ENCODE data around the gene ESF1. TPM values are rescaled to one million over a fixed set of nuclear protein-coding genes. Genes with fewer than 3 reads are reported as not detected.

Gene ESF1
- total RNA-seq, 2 experiments from 2014 or later, result 10.1 to 13.5 TPM

DNA sequence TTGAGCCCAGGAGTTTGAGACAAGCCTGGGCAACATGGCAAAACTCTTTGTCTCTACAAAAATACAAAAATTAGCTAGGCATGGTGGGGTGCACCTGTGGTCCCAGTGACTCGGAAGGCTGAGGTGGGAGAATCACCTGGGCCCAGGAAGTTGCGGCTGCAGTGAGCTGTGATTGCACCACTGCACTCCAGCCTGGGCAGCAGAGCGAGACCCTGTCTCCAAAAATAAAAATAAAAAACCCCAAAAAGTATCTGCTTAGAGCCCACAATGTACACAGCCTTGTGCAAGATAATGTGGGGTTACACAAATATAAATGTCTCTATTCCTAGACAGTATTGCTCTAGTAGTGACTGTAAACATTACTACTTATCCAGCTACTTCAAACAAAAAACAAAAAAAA, 5.9 kb downstream of the ESF1 start:
- H3K4me1 ChIP-seq (ENCODE audit: insufficient read depth, low read length, poor library complexity, severe bottlenecking), result peaks cover 24% of the 10 kb centered on the region
- peaks cover 20% of the 10 kb centered on the region; the same call in 1 of the 2 replicates for H4K20me1 ChIP-seq (ENCODE audit: insufficient read depth, low read length)
- no peak overlapping the region for H2AFZ ChIP-seq (ENCODE audit: low read length)
- no TSS peak for BruUV-seq (replicated peaks)
- POLR2A ChIA-PET, result interaction anchor here (1.2 kb wide), 1 partner anchor 12 kb away, joined by 3 read pairs; no protein-coding TSS in a partner anchor
- H3K4me2 ChIP-seq (ENCODE audit: low read length), result peak overlapping the region; percentile 33
- peaks cover 25% of the 10 kb centered on the region for H3K79me2 ChIP-seq (ENCODE audit: insufficient read depth, low read depth, low read length)
- intact Hi-C loops (cut with micrococcal nuclease; ENCODE audit: unreplicated experiment), result no loop called here
- H3K36me3 ChIP-seq (ENCODE audit: insufficient read depth, low read length), result peaks cover 86% of the 10 kb centered on the region
- TF ChIP-seq, protein P1, sequence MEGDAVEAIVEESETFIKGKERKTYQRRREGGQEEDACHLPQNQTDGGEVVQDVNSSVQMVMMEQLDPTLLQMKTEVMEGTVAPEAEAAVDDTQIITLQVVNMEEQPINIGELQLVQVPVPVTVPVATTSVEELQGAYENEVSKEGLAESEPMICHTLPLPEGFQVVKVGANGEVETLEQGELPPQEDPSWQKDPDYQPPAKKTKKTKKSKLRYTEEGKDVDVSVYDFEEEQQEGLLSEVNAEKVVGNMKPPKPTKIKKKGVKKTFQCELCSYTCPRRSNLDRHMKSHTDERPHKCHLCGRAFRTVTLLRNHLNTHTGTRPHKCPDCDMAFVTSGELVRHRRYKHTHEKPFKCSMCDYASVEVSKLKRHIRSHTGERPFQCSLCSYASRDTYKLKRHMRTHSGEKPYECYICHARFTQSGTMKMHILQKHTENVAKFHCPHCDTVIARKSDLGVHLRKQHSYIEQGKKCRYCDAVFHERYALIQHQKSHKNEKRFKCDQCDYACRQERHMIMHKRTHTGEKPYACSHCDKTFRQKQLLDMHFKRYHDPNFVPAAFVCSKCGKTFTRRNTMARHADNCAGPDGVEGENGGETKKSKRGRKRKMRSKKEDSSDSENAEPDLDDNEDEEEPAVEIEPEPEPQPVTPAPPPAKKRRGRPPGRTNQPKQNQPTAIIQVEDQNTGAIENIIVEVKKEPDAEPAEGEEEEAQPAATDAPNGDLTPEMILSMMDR (conservative IDR thresholded peaks at IDR 0.05; ENCODE audit: low read length), result no peak
- no peak for TF ChIP-seq EZH2phosphoT487 (IDR thresholded peaks at IDR 0.05; ENCODE audit: borderline replicate concordance, low read depth, low read length)
- CTCF ChIA-PET (ENCODE audit: unreplicated experiment), result no interaction called here
- H3K27ac ChIP-seq (ENCODE audit: low read depth, low read length, poor library complexity, severe bottlenecking), result no peak overlapping the region
- DNase-seq (ENCODE audit: low spot score), result peak; percentile 50
- no peaks in the 10 kb centered on the region for H3K9me2 ChIP-seq (ENCODE audit: insufficient read depth, low read length)
- no peak overlapping the region for H3K4me3 ChIP-seq (ENCODE audit: low read depth, low read length, poor library complexity, severe bottlenecking)
- H3K9me3 ChIP-seq (ENCODE audit: low read length), result no peaks in the 10 kb centered on the region

DNA sequence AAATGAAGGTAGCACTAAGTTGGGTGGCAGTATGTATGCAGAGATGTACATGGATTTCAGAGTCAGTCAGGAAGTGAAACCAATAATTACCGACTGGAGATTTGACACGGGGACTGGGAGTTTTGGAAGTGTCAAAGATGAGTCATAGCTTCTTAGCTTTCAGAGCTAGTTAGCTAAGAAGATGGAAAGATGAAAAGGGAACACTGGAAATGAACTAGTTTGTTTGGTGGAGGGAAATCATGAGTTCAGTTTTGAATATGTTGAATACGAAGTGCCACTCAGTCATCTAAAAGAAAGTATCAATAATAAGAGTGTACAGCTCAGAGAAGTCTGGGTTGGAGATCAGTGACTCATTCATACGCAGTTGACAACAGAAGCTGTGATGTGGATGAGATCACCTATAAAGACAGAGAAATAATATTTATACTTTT, 7.5 kb downstream of the ESF1 start:
- Histone ChIP-seq H3K4me1 (ENCODE audit: insufficient read depth, low read length, poor library complexity, severe bottlenecking) (peaks cover 18% of the 10 kb centered on the region), H3K4me2 (ENCODE audit: low read length) (no peak overlapping the region), H3K36me3 (ENCODE audit: insufficient read depth, low read length) (peaks cover 94% of the 10 kb centered on the region), H3K9me2 (ENCODE audit: insufficient read depth, low read length) (no peaks in the 10 kb centered on the region), H4K20me1 (ENCODE audit: insufficient read depth, low read length) (peaks cover 26% of the 10 kb centered on the region), H3K9me3 (ENCODE audit: low read length) (no peaks in the 10 kb centered on the region), H3K27ac (ENCODE audit: low read depth, low read length, poor library complexity, severe bottlenecking) (no peak overlapping the region), H2AFZ (ENCODE audit: low read length) (no peak overlapping the region), H3K4me3 (ENCODE audit: low read depth, low read length, poor library complexity, severe bottlenecking) (no peak overlapping the region), H3K79me2 (ENCODE audit: insufficient read depth, low read depth, low read length) (peaks cover 8% of the 10 kb centered on the region; the same call in 1 of the 2 replicates)
- intact Hi-C loops (cut with micrococcal nuclease; ENCODE audit: unreplicated experiment), result no loop called here
- DNase-seq (ENCODE audit: low spot score), result no peak
- ChIA-PET CTCF (ENCODE audit: unreplicated experiment) (no interaction called here), POLR2A (interaction anchor here (0.6 to 1.5 kb wide), 4 partner anchors 10 to 231 kb away, joined by 3 to 4 read pairs (median 4); no protein-coding TSS in a partner anchor)
- TF ChIP-seq EZH2phosphoT487 (IDR thresholded peaks at IDR 0.05; ENCODE audit: borderline replicate concordance, low read depth, low read length), result no peak
- TF ChIP-seq, protein P1 (conservative IDR thresholded peaks at IDR 0.05; ENCODE audit: low read length), result no peak
- no TSS peak for BruUV-seq (replicated peaks)

DNA sequence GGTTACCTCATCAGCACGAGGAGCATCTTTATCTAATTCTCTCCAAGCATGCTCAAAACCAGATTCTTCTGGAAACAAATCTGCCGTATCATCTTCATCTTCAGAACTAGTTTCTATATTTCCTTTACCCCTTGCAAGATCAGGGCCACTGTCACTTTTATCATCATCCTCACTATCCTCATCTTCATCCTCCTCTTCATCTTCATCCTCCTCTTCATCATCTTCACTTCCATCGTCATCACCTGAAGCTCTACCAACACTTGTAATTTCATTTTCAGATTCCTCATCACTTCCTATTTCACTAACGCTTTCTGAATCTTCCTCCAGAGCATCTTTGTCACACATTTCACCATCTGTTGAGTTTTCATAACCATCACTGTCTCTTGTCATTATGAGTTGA, 8.9 kb downstream of the ESF1 start:
- Histone ChIP-seq H3K79me2 (ENCODE audit: insufficient read depth, low read depth, low read length) (peaks cover 5% of the 10 kb centered on the region; the same call in 1 of the 2 replicates), H3K4me1 (ENCODE audit: insufficient read depth, low read length, poor library complexity, severe bottlenecking) (peaks cover 18% of the 10 kb centered on the region), H4K20me1 (ENCODE audit: insufficient read depth, low read length) (peaks cover 28% of the 10 kb centered on the region), H3K36me3 (ENCODE audit: insufficient read depth, low read length) (peaks cover 95% of the 10 kb centered on the region), H3K27ac (ENCODE audit: low read depth, low read length, poor library complexity, severe bottlenecking) (no peak overlapping the region), H3K4me2 (ENCODE audit: low read length) (no peak overlapping the region), H3K4me3 (ENCODE audit: low read depth, low read length, poor library complexity, severe bottlenecking) (no peak overlapping the region), H2AFZ (ENCODE audit: low read length) (no peak overlapping the region), H3K9me2 (ENCODE audit: insufficient read depth, low read length) (no peaks in the 10 kb centered on the region), H3K9me3 (ENCODE audit: low read length) (no peaks in the 10 kb centered on the region)
- TSS peak; percentile 6 for BruUV-seq (replicated peaks)
- ChIA-PET POLR2A (interaction anchor here (0.7 to 1.3 kb wide), 2 partner anchors 127 to 164 kb away, joined by 3 read pairs; no protein-coding TSS in a partner anchor), CTCF (ENCODE audit: unreplicated experiment) (no interaction called here)
- intact Hi-C loops (cut with micrococcal nuclease; ENCODE audit: unreplicated experiment), result no loop called here
- TF ChIP-seq, protein P1 (conservative IDR thresholded peaks at IDR 0.05; ENCODE audit: low read length), result no peak
- TF ChIP-seq EZH2phosphoT487 (IDR thresholded peaks at IDR 0.05; ENCODE audit: borderline replicate concordance, low read depth, low read length), result no peak
- DNase-seq (ENCODE audit: low spot score), result no peak
